Ovary (tissue), 9 donors: ENCODE measurements around the gene OTOP2. TPM values are rescaled to one million over a fixed set of nuclear protein-coding genes. Genes with fewer than 3 reads are reported as not detected.

Experiments used
- DNase-seq, 5 donors: peaks; one replicate each; pipeline ENCODE4 v3.0.0-alpha.2; 2019 to 2020
- H3K27ac ChIP-seq, 2 donors: fragments of 200-600 bp; one replicate each; pipeline versions ENCODE4 v1.5.1 to v1.8.0; 2019 to 2022
- H3K27me3 ChIP-seq: fragments of 200-600 bp; one replicate; pipeline ENCODE4 v1.8.0; 2022
- H3K36me3 ChIP-seq: fragments of 200-600 bp; sonication (generic); one replicate; pipeline ENCODE4 v1.5.1; 2019
- H3K4me1 ChIP-seq: one replicate; pipeline ENCODE4 v1.8.1; 2013; ENCODE audit warnings: mild to moderate bottlenecking, moderate library complexity; ENCODE audit not compliant: insufficient read depth
- H3K4me3 ChIP-seq: fragments of 200-600 bp; sonication (generic); one replicate; pipeline ENCODE4 v1.5.1; 2017
- H3K9me3 ChIP-seq, 2 donors: fragments of 200-600 bp in 1 of 2; sonication (generic) in 1 of 2; one replicate each; pipeline versions ENCODE4 v1.5.1 to v1.8.1; 2013 to 2019; ENCODE audit warnings: mild to moderate bottlenecking in 1 of 2, moderate library complexity in 1 of 2
- EP300 ChIP-seq: sonication (generic); formaldehyde crosslinking; IDR thresholded peaks from one replicate; pipeline ENCODE4 v1.6.1; 2017; ENCODE audit warnings: antibody characterized with exemption
- POLR2A ChIP-seq: fragments of 450-650 bp; IDR thresholded peaks from one replicate; pipeline ENCODE4 v1.6.1; 2017; ENCODE audit warnings: antibody characterized with exemption, mild to moderate bottlenecking, moderate library complexity
- WGBS, 3 donors: extraction: QIAGEN DNeasy Blood & Tissue Kit in 1 of 3; methylation state at CpG; one replicate each; pipeline versions ENCODE4 v1.1.5 to v1.1.7; 2013 to 2017; 5-methylcytosine and 5-hydroxymethylcytosine counted together
- intact Hi-C, 4 donors: fragments of 100-400 bp; cut with DNase I; formaldehyde crosslinking; loops; one replicate each; pipeline versions ENCODE4 v1.11.0 to v1.15.1; 2022 to 2023
- polyA plus RNA-seq, 2 donors: library from polyadenylated mRNA; stranded (reverse); fragments of 200-250 nt in 1 of 2; fragments of 350-450 nt in 1 of 2; fragmentation: Illumina TruSeq in 1 of 2; extraction: RNeasy Lipid Tissue Mini Kit (QIAGEN cat#74804) in 1 of 2; gene quantifications; one replicate each; pipeline ENCODE4 v1.2.3, GENCODE V29; 2013 to 2014
- total RNA-seq, 7 donors: library from RNA; depleted of rRNA in 2 of 7; stranded (reverse); fragments of >200 nt in 2 of 7; fragmentation: NEBNext Ultra II Directional in 3 of 7; extraction: Animal tissue kit (Norgen Biotek cat#: 25700) in 3 of 7; gene quantifications; one replicate each; pipeline versions ENCODE4 v1.1.0 to v1.2.4, GENCODE V29; 2016 to 2023
- TF ChIP-seq, protein P1 (sequence below), 3 donors: fragments of 450-650 bp in 2 of 3; fragments of 200-600 bp in 1 of 3; IDR thresholded peaks; one replicate each; pipeline versions ENCODE4 v1.5.1 to v1.8.0; 2016 to 2022; ENCODE audit warnings: antibody characterized with exemption in 3 of 3, mild to moderate bottlenecking in 1 of 3
- donor health status: DM: no; HTN: no; CAD: no; lungs with moderate emphysema.
- donor health status: DM: no; HTN: no; CAD: no.
- donor health status: Bipolar disorder and iron deficiency.
- donor health status: DM: yes; HTN: yes; CAD: no.
- donor health status: DM: no; HTN: no; CAD: no.
- donor health status: DM: yes; HTN: yes; CAD: no.

Gene OTOP2
- total and polyA plus RNA-seq, 9 donors, result not detected

DNA sequence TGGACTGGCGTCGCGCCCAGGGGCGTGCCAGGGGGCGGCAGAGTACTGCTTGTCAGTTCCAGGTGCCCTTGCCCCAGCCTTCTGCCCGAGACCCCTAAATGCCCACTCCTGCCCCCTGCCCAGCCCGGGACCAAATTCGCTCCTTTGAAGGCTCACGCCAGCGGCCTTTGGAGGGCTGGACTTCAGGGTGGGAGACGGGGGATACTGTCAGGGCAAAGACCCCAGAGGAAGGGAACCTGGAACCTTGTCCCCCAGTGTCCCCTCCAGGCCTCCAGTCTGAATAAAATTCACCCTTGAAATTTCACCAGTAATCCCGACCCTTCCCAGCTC is 12.4 kb downstream of the OTOP2 start:
- WGBS, 3 donors, result 9 to 15% (median 10%) methylated on average over 12 of the region's 12 CpGs
- intact Hi-C loops, result no loop called here

GRCh38 chr17:74937064-74938051 is 13.3 kb downstream of the OTOP2 start:
- no peak overlapping the region for H3K27ac ChIP-seq
- no peak for DNase-seq
- no peaks in the 10 kb centered on the region for H3K36me3 ChIP-seq
- peaks cover 5% of the 10 kb centered on the region for H3K27me3 ChIP-seq
- H3K4me3 ChIP-seq, result no peak overlapping the region
- no peak for TF ChIP-seq EP300
- no peak for TF ChIP-seq POLR2A
- TF ChIP-seq, protein P1, sequence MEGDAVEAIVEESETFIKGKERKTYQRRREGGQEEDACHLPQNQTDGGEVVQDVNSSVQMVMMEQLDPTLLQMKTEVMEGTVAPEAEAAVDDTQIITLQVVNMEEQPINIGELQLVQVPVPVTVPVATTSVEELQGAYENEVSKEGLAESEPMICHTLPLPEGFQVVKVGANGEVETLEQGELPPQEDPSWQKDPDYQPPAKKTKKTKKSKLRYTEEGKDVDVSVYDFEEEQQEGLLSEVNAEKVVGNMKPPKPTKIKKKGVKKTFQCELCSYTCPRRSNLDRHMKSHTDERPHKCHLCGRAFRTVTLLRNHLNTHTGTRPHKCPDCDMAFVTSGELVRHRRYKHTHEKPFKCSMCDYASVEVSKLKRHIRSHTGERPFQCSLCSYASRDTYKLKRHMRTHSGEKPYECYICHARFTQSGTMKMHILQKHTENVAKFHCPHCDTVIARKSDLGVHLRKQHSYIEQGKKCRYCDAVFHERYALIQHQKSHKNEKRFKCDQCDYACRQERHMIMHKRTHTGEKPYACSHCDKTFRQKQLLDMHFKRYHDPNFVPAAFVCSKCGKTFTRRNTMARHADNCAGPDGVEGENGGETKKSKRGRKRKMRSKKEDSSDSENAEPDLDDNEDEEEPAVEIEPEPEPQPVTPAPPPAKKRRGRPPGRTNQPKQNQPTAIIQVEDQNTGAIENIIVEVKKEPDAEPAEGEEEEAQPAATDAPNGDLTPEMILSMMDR (IDR thresholded peaks at IDR 0.05), result no peak
- intact Hi-C loops, result no loop called here
- no peaks in the 10 kb centered on the region for H3K9me3 ChIP-seq
- H3K4me1 ChIP-seq, result no peaks in the 10 kb centered on the region
- WGBS, 3 donors, result 45 to 47% (median 45%) methylated on average over 11 of the region's 11 CpGs

More for the DNA sequence above, 12.4 kb downstream of the OTOP2 start:
- no peak for DNase-seq
- no peak for TF ChIP-seq EP300
- TF ChIP-seq, protein P1 (IDR thresholded peaks at IDR 0.05), result no peak
- no peak for TF ChIP-seq POLR2A
- H3K4me1 ChIP-seq, result no peaks in the 10 kb centered on the region
- H3K9me3 ChIP-seq, result no peaks in the 10 kb centered on the region
- H3K36me3 ChIP-seq, result no peaks in the 10 kb centered on the region
- peaks cover 5% of the 10 kb centered on the region for H3K27me3 ChIP-seq
- H3K27ac ChIP-seq, result no peak overlapping the region
- no peak overlapping the region for H3K4me3 ChIP-seq

DNA sequence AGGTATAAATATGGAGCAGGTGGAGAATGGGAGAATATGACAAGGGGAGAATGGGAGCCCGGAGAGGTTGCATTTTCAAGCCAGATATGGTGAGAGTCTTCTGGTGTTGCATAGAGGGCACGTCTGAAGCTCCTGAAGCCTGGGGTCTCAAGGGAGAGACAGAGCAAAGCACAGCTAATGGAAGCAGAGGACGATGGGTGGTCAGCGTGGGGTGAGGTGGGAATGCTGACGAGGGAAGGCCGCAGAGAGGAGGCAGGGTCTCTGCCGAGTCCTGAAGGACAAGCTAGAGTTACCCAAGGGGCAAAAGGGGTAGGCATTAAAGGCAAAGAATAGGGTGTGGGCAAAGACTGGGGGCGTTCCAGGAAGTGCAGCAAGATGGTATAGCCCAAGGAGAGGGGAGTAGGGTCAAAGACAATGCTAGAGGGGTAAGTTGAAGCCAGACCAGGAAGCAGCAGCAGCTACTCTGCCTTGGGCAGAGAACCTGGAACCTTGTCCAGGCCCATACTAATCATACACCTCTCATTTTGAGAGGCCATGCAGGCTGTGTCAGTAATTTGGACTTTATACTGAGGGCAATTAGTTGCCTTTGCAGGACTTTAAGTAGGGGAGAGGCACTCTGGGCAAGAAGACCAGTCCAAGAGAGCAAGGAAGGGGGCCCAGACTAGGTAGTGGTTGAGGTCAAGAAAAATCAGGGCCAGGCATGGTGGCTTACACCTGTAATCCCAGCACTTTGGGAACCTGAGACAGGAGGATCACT is 14.3 kb downstream of the OTOP2 start:
- no peak for DNase-seq
- intact Hi-C loops, result no loop called here
- H3K27ac ChIP-seq, result no peak overlapping the region
- TF ChIP-seq POLR2A (no peak), EP300 (no peak)
- TF ChIP-seq, protein P1 (IDR thresholded peaks at IDR 0.05), result no peak
- H3K9me3 ChIP-seq, result no peaks in the 10 kb centered on the region
- 46 to 53% (median 47%) methylated on average over 8 of the region's 8 CpGs for WGBS, 3 donors
- H3K4me3 ChIP-seq, result no peak overlapping the region
- H3K36me3 ChIP-seq, result no peaks in the 10 kb centered on the region
- H3K27me3 ChIP-seq, result peaks cover 5% of the 10 kb centered on the region
- no peaks in the 10 kb centered on the region for H3K4me1 ChIP-seq

GRCh38 chr17:74939534-74939933 is 15.5 kb downstream of the OTOP2 start:
- Histone ChIP-seq H3K27me3 (peaks cover 5% of the 10 kb centered on the region), H3K36me3 (no peaks in the 10 kb centered on the region), H3K27ac (no peak overlapping the region), H3K4me1 (no peaks in the 10 kb centered on the region), H3K9me3 (no peaks in the 10 kb centered on the region), H3K4me3 (no peak overlapping the region)
- TF ChIP-seq, protein P1 (IDR thresholded peaks at IDR 0.05), result no peak
- TF ChIP-seq POLR2A (no peak), EP300 (no peak)
- WGBS, 3 donors, result 45 to 53% (median 48%) methylated on average over 8 of the region's 8 CpGs
- intact Hi-C loops, result no loop called here
- no peak for DNase-seq
